ENCODE results near the gene CEBPZOS.
A peak's percentile ranks its signal among the peaks of the same experiment; 100 is the strongest.

The CEBPZOS gene

DNA sequence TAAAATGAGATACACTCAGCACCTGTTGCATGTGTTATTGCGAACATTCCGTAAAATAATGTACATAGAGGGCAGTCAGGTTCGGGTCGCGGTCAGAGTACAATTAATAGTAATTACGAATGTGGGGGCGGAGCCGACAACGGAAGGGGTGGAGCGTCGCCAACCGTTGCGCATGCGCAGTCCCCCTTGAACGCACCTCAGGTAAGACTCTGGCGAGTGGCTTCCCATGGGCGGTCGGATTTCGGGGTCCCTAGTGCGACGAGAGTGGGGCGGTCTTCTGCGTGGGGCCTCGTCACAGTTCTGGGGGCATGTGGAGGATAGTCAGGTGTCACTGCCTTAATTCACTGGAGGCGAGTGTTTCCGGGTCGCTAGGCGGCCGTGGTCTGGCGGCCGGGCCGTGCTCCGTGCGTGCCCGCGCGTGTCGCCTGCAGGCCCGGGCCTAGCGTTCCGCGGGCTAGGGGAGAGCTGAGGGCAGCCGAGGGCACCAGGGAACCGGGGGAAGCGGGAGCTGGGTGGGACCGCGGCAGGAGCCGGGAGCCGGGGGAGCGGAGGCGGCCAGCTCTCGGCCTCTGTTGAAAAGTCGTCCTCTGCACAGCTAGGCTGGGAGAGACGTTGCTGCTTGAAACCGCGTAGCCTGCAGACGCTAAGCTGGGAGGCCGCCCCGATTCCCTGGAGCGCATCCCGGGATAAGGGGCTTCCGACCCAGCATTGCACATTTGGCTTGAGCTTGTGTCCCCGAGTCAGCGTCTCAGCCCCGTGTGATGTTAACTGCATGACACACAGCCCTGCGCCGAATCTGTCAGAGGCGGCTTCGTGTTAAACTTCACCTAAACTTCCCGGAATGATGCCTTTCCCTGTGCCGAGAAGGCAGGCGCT lies at the start of gene CEBPZOS:
TSS of gene CEBPZOS (plus strand) at position 177 of the 876 bp plus-strand sequence. CDS start 3,209 bp downstream, outside the sequence.
- DNase-seq (ENCODE audit: low spot score): peak; percentile 78

DNA sequence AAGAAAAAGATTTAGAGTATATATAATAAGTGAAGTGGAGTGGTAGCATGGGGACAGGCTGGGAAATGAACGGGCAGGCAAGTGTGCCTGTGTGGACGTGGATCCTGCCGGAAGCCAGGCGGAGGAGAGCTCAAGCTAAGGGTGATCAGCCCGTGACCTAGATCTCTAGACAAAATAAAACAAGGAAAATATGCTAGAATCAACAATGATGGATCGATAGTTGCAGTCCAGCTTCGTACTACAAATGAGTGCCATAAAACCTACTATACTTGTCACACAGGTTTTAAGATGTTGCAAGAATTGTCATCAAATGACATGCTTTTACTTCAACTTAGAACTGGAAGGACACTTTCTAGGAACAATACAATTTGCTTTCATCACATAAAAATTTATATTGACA lies 48.0 kb upstream of the CEBPZOS start:
- no peak for DNase-seq (ENCODE audit: low spot score)

DNA sequence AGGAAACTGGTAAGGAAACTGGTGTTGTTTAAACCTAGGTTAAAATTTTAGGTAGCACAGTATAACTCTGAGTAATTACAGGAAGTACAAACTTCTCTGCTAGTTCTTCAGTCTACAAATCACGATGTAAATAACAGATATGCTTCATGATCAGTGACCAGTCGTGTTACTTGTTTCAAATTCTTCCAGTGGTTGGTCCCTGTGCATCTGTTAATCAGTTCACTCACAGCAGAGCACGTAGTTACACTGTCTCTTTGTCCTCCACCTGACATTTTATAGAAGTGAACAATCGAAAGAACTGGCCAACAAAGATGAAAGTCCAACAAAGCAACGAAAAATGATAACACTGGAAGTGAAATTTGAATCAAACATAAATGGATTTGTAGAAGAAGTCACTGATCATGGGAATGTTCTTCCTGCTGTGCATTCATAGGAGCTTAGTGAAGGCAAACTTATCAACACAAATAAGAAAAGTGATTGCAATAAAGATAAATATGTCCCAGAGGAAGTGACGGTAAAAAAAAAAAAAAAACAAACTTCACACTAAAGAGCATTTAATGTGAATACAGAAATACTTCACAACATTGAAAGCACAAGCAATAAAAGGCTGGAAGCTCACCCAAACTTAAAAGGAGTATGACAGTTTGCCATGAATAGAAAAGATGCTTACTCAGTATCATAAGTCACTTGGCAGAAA lies 46.5 kb upstream of the CEBPZOS start:
- DNase-seq (ENCODE audit: low spot score): no peak

DNA sequence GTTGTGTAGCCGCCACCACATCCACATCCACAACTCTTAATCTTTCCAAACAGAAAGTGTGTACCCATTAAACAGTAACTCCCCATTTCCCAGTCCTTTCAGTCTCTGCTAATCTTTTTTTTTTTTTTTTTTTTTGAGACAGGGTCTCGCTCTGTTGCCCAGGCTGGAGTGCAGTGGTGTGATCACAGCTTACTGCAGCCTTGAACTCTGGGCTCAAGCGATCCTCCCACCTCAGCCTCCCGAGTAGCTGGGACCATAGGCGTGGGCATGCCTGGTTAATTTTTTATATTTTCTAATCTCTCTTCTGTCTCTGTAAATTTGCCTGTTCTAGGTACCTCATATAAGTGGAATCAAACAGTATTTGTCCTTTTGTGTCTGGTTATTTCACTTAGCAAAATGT lies 43.1 kb upstream of the CEBPZOS start:
- no peak for DNase-seq (ENCODE audit: low spot score)

DNA sequence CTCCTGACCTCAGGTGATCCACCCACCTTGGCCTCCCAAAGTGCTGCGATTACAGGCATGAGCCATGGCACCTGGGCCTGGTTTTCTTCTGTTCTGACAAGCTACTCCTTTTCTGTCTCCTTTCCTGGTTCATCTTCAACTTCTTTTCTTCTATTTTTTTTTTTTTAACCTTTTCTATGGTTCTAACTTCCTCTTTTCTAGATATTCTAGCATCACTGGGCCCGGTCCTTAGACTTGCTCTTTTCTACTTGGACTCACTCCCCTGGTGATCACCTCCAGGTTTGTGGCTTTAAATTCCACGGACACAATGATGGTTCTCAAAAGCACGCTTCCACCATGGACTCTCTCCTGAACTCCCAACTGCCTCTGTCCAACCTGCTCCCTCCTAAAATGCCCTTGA lies 41.5 kb upstream of the CEBPZOS start:
- no peak for DNase-seq (ENCODE audit: low spot score)

DNA sequence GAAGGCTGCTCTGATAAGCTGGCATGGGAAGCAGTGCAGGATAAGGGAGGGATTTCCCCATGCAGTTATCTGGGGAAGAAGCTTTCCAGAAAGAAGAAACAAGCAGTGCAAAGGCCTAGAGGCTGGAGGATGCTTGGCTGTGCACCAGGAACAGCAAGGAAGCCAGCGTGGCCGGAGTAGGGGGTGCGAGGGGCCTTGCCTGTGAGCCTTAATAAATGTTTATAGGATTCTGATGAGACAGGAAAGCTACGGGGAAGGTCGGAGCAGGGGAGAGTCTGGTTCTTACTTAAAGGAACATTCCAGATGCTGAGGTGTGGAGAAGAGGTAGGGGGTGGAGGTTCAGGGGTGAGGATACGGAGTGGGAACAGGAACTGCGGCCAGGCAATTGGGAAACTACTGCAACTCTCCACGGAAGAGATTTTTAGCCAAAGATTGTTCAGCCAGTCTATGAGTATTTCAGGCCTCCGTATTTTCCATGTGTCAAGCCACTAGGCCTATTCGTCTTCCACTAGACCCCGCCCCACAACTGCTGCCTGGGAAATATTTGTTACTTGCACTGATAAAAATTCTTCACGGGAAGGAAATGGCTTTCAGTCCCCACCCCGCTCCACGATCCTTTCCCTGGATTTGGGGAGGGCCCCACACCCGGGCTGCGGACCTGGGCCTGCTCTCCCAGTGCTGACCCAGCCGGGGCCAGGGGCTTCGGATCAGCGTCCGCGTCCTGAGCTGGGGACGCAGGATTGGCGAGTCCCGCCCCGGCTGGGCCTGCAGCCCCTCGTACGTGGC lies 40.0 kb upstream of the CEBPZOS start:
- DNase-seq (ENCODE audit: low spot score): peak; percentile 29

DNA sequence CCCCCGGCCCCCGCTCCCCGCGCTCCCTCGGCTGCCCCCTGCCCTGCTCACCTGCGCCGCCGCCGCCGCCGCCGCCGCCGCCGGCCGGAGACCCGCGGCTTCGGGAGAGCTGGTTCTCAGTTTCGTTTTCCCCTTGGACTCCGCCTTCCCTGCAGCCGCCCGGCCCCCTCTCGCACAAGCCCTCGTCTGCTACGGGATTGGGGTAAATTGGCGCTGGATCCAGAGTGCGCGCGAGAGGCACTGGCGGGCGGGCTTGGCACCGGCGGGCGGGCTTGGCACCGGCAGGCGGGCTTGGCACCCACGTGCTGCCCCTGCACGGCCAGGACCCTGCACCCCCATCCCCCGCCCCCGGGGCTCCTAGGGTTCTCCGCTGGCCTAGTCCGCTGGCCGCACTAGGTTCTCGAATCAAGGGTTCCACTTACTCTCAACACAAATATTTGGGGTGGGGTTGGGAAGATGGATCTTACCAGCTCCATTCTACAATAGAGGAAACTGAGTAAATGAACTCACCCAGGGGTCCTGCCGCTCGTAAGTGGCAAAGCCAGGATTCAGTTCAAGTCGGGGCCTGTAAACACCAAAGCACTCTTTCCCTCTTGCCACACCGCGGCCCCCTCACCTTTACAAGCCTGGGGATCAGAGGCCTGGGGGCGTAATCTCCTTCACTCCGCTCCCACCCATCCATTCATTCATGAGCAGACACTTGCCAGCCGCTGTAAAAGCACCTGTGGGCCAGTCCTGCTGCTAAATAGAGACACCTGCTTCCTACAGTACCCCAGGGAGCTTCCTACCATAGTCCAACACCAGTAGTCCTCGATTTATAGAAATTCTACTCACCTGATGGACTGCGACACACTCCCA lies 39.2 kb upstream of the CEBPZOS start, which contains the start of gene EIF2AK2:
TSS of gene EIF2AK2 (minus strand) at position 124 of the 858 bp plus-strand sequence. CDS start 9,174 bp downstream, outside the sequence.
- peak; percentile 47 for DNase-seq (ENCODE audit: low spot score)

DNA sequence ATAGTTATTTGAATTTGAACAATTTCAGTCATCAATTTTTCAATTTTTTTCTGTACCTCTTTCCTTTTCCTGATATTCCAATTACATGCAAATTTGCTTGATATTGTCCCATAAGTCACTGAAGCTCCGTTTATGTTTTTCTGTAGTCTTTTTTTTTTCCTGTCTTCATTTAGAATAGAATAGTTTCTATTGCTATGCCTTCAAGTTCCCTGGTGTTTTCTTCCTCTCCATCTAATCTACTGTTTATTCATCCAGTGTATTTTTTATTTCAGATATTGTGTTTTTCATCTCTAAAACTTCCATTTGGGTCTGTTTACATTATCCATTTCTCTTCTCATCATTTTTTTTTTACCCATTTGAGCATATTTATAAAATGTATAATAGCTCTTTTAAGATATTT lies 31.5 kb upstream of the CEBPZOS start:
- no peak for DNase-seq (ENCODE audit: low spot score)

DNA sequence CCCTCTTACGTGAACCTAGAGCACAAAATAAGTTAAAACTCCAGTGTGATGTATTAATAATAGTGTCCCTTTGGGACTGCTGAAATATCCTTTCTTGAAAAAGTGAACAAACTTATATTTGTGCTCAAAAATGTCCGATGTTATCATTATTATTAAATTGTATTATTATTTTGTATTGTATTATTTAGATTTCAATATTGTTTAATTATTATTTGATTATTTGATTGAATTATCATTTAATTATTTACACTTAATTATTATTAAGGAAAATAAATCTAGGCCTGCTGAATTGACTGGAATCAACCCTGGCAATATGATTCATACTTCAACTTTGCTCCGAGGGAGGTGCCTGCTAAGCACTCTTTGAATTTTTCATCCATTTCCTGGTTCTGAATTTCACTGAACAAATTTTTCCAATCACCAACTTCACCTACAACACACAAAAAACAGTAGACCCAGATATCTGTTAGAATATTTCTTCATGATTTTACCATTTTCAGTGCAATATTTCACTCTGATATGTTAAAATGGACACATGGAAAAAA lies 28.6 kb upstream of the CEBPZOS start:
- DNase-seq (ENCODE audit: low spot score): no peak

DNA sequence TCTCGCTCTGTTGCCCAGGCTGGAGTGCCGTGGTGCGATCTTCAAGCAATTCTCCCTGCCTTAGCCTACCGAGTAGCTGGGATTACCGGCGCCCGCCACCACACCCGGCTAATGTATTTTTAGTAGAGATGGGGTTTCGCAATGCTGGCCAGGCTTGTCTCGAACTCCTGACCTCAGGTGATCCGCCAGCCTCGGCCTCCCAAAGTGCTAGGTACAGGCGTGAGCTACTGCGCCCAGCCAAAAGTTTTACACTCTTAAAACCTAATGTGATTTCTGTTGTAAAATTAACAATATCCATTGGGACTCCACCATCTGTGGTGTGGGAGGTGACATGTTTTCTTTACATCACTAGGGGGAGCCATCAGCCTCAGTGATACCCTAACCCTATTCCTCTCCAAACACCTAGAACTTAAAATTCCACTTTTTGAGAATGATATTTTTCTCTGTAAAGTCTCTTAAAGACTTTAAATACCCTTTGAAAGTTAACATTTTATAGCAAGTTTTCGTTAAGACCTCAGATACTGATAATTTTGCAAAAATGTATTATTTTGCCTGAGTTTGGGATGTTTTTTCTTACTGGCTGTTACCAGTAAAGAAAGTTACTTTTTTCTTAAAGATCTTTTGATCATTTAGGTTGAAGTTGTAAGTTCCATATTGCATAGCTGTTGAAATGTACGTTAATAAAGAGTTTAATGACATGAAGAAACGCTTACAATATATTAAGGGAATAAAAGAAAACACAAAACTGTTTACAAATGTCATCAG lies 27.9 kb upstream of the CEBPZOS start:
- peak; percentile 31 for DNase-seq (ENCODE audit: low spot score)

DNA sequence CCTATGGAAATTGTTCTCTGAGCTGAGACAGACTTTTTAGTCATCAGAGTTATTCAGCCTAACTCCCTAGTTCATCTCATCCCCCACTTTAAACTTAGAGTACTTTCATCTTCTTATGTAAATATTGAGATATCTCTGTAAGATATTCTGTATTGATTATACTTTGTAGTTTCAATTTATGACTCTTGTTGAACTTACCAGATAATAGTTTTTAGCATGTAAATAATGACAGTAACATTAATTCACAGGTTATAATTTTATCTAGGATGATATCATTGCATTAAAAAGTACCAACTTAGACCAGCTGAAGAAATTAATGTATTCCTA lies 24.7 kb upstream of the CEBPZOS start:
- no peak for DNase-seq (ENCODE audit: low spot score)

DNA sequence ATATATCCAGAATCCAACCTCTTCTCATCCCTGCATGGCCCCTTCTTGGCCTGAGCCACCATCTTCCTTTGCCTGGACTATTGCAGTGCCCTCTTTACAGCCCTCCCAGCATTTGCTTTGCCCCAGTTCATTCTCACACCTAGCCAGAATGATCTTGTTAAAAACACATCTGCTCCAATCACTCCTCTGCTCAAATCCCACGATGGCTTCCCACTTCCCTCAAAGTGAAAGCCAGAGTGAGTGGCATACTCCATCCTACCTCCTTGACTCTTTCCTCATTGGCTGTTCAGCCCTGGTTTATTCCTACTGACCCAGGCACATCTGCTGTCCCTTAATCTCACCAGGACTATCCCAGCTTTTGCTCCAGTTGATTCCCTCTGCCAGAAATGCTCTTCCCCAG lies 22.6 kb upstream of the CEBPZOS start:
- no peak for DNase-seq (ENCODE audit: low spot score)

DNA sequence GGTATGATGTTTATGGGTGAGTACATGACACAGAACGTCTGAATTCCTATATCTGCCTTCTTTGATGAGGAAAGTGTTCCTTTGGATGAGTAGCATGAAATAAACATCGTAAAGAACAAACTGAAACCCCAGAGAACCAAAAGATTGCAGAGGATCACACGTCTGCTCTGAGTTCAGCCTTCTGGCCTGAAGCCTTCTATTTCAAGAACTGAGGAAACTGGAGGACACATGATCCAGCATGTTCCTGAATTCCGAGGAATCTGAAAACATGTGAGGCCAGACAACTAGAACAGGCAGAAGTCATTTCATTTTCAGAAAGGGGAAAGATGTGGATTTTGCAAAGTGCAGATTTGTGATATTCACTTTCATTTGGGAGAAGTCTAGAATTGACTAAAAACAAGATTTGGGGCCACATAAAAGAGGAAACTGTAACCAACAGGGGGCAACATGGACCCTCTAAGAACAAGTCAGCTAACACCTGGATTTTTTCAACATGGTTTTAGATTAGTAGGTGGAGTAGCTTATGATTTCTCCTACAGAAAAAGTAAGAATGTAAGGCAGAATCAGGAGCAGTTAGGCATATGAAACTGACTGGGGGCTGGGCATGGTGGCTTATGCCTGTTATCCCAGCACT lies 16.2 kb upstream of the CEBPZOS start:
- peak; percentile 47 for DNase-seq (ENCODE audit: low spot score)

DNA sequence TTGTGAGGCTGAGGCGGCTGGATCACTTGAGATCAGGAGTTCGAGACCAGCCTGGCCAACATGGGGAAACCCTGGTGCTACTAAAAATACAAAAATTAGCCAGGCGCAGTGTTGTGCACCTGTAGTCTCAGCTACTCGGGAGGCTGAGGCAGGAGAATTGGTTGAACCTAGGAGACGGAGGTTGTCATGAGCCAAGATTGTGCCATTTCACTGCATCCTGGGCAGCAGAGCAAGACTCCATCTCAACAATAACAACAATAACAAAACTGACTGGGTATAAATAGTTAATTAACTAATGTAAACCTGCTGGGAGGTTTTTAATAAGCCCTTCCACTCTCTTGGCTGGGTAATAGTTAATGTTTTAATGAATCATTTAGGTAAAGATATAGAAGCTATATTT lies 15.7 kb upstream of the CEBPZOS start:
- no peak for DNase-seq (ENCODE audit: low spot score)

DNA sequence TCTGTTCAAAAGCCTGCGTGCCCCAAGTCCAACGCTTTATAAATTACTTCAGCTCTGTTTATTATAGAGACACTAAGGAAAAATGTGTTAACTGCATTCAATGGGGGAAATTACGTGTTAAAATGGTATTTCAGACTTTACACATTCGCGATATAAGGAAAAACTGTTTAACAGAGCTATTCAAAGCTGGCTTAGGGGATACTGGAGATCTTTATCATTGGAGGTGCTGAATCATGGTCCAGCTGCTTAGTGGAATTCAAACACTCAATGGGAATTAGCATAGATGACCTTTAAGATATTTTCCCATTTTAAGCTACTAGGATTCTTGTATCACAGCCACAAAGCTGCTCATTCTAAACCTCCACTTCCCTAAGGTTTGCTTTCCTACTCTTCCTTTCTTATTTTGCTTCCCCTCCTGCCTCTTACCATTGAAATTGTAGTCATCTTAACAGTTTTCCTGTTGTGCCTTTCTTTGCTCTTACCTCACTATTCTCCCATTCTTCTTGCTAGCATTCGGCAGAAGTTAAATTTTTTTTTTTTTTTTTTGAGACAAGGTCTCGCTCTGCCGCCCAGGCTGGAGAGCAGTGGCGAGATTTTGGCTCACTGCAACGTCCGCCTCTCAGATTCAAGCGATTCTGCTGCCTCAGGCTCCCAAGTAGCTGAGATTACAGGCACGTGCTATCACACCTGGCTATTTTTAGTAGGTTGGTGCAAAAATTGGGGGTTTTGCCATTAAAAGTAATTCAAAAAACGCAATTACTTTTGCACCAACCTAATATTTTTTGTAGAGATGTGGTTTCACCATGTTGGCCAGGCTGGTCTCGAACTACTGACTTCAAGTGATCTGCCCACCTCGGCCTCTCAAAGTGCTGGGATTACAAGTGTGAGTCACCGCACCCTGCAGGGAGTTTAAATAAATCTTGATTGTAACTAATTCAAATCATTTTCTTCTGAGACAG lies 14.3 kb upstream of the CEBPZOS start:
- no peak for DNase-seq (ENCODE audit: low spot score)

DNA sequence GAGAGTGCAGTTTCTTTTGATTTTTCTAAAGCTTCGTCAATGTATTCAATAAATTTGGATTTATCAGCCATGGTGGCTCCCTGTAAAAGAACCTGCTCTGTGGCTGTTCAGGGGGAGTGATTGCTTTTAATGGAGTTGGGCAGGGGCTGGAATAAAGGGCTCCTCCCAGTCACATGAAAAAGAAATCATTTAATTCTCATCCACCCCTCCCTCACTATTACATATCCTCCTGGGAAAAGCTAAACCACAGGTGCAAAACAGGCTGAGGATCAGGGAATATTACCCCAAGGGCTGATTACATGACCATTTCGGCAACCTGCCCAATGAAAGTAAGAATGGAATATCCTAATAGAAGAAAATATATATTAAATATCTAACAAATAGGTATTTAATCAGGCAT lies 7.7 kb upstream of the CEBPZOS start, which contains the start of gene SULT6B1:
TSS of gene SULT6B1 (minus strand) at position 101 of the 400 bp plus-strand sequence. CDS start at position 71, 30 bp downstream.
- no peak for DNase-seq (ENCODE audit: low spot score)

DNA sequence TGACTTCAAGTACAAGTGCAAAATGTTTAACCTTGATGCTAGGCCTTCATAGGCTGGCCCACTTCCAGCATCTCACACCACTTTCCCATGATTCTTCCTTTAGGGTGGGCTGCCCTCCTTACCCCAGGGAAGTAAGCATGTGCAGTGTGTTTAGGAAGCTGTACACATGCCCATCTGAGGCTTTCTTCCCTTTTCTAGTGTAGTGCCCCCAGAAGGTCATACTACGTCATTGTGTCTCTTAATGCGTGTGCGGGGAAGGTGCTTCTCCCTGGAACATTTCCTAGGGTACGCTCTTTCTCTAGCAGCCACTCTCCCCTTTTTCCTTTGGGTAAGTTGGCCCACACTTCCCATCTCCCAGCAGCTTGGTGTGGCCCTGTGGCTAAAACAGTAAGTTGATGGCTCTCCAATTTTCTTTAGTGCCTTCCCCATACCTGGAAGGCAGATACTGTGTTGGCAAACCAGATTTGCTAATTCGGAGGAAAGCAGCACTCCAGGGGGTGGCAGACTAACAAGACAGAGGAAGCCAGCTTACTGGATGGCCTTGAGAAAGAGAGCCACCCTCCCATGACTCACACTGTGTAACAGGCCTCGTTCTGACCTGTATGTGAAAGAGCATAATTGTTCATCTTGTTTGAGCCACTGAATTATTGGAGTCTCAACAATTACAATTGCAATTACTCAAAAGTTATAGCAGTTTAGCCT lies 6.7 kb upstream of the CEBPZOS start:
- DNase-seq (ENCODE audit: low spot score): peak; percentile 35

DNA sequence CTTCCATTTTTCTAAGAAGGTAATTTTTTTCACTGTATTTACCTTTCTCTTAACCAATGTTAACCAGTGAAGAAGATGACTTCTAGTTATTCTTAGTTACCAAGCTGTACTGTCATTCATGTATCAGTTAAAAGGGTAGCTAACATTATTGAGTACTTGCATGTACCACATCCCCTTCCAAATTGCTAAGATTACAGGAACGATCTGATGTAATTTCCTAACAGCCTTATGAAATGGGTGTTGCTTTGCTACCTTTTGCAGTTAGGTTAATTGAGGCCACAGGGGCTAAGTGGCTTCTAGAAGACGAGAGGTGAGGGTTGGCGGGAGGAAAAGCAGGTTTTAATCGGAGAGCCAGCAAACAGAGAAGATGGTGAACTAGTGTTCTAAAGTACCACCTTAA lies 6.0 kb upstream of the CEBPZOS start:
- no peak for DNase-seq (ENCODE audit: low spot score)

Data from pons (tissue), 1 donor.